Eye (tissue), 1 donor: ENCODE measurements around the gene KCNQ1.
A peak's percentile ranks its signal among the peaks of the same experiment; 100 is the strongest.

ENCODE experiments used
- DNase-seq: peaks from one replicate; pipeline ENCODE4 v3.0.0-alpha.2; 2015

KCNQ1 gene

GRCh38 chr11:2693271-2694261, 248.8 kb downstream of the KCNQ1 start:
- no peak for DNase-seq

- no peak for DNase-seq
These were observed 249.7 kb downstream of the KCNQ1 start for GRCh38 chr11:2694495-2694894.

GRCh38 chr11:2694995-2695939, 250.5 kb downstream of the KCNQ1 start:
- no peak for DNase-seq

- DNase-seq: no peak
These were observed 251.6 kb downstream of the KCNQ1 start for GRCh38 chr11:2696455-2696854.

GRCh38 chr11:2697866-2698265, 253.1 kb downstream of the KCNQ1 start:
- no peak for DNase-seq

- DNase-seq: no peak
These were observed 253.8 kb downstream of the KCNQ1 start for GRCh38 chr11:2698386-2699184.

- no peak for DNase-seq
These were observed 254.3 kb downstream of the KCNQ1 start for GRCh38 chr11:2699185-2699530.

GRCh38 chr11:2699531-2700414, 255.0 kb downstream of the KCNQ1 start, which contains the start of gene KCNQ1OT1:
TSS of gene KCNQ1OT1 (minus strand) at chr11:2699994.
- peak; percentile 96 for DNase-seq

- DNase-seq: peak; percentile 73
These were observed 255.8 kb downstream of the KCNQ1 start for GRCh38 chr11:2700415-2701211.

- DNase-seq: no peak
These were observed 256.4 kb downstream of the KCNQ1 start for GRCh38 chr11:2701230-2701629.

GRCh38 chr11:2701898-2702434, 257.2 kb downstream of the KCNQ1 start:
- no peak for DNase-seq

GRCh38 chr11:2702771-2703362, 258.1 kb downstream of the KCNQ1 start:
- DNase-seq: no peak

- peak; percentile 90 for DNase-seq
These were observed 258.7 kb downstream of the KCNQ1 start for GRCh38 chr11:2703363-2704141.

- DNase-seq: no peak
These were observed 259.5 kb downstream of the KCNQ1 start for GRCh38 chr11:2704356-2704755.

- no peak for DNase-seq
These were observed 260.2 kb downstream of the KCNQ1 start for GRCh38 chr11:2704896-2705606.

- DNase-seq: no peak
These were observed 261.5 kb downstream of the KCNQ1 start for GRCh38 chr11:2706321-2706720.

GRCh38 chr11:2707736-2708135, 262.9 kb downstream of the KCNQ1 start:
- no peak for DNase-seq

- DNase-seq: no peak
These were observed 263.4 kb downstream of the KCNQ1 start for GRCh38 chr11:2708151-2708581.
